Measurements from ENCODE around the gene ACAA2. TPM values are rescaled to one million over a fixed set of nuclear protein-coding genes. Genes with fewer than 3 reads are reported as not detected.

ACAA2 gene
- total RNA-seq, 2 donors from 2014 or later = 19.8 to 21.4 TPM

DNA sequence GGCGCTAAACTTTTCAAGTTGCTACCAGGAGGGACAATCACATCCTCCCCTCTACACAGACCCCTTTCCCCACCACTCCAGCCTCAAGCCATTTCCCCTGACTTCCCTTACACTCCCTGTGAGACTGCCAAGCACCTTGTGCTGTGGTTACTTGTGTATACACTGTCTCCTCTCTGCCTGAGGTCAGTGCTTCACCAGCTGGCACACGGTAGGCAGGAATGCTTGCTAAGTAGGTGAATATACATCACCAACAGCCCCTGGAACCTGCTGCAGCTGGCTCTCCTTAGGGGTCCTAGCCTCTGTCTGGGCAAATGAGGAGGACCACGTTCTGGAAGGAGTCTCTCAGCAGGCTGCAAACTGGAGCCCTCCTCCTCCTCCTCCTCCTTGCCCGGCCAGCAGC, 38.3 kb upstream of the ACAA2 start:
- ATAC-seq (no peak), DNase-seq (no peak)
- Mint-ChIP-seq H3K4me3 (no peak overlapping the region), H3K27me3 (peaks cover 31% of the 10 kb centered on the region), H3K4me1 (peaks cover 12% of the 10 kb centered on the region), H3K36me3 (ENCODE audit: low read depth) (peaks cover 7% of the 10 kb centered on the region), H3K27ac (no peak overlapping the region)
- H3K9me3 ChIP-seq (ENCODE audit: control insufficient read depth, low read length, poor library complexity, severe bottlenecking) = no peaks in the 10 kb centered on the region

DNA sequence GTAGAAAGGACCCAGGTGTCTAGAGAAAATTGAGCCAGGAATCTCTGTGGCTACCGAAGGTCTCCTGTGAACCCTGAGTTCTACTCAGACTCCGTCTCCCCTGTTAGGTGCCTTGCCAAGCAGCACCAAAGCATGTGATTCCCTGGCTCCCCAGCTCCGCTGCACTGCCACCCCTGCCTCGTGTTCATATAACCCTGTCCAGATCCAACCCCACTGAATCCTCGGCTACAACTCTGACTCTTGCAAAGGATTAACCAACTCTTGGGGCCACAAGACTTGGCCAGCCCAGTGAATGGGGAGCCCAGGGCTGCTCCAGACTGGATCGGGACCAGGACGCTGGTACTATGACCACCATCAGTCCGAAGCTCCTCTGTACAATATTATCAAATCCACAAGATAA, 37.3 kb upstream of the ACAA2 start:
- H3K9me3 ChIP-seq (ENCODE audit: control insufficient read depth, low read length, poor library complexity, severe bottlenecking) = no peaks in the 10 kb centered on the region
- Mint-ChIP-seq H3K27me3 (peaks cover 31% of the 10 kb centered on the region), H3K27ac (no peak overlapping the region), H3K4me3 (no peak overlapping the region), H3K36me3 (ENCODE audit: low read depth) (peaks cover 9% of the 10 kb centered on the region), H3K4me1 (peaks cover 12% of the 10 kb centered on the region)
- ATAC-seq (no peak), DNase-seq (no peak)

DNA sequence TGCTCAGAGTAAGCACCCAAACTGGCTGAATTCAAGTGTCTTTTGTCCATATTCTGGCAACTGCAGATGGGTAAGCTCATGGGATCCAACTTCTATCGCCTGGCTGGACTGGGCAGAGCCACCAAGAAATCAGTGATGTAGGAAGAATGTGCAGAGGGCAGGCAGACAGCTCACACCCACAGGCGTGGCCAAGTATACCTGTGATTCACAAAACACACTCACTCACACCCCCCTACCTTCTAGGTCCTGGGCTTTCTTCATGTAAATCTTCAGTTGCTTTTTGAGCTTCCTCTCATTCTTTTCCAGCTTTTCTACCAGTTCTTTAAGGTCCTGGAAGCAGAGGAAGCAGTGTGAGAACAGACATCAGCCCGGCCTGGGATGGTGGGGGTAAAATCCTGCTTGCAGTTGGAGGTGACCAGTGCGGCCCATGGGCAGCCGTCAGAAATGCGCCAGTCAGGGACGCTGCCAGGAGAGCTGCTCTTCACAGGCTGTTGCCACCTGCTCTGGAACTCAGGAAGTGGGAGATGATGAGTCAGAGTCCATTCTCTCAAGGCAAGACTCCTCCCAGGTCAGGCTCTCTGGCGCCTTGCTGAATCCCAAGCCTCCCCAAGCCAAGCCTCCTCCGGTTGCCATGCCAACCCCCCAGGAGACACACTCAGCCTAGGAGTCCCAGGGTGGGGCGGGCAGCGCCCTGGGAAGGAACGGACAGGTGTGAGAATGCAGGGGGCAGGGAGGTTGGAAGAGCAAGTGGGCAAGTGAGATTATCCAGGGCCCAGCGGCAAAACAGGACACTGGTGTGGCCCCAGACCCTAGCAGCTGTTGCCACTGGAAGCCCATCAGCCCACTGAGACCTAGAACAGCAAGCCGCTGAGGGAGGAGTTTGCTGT, 36.2 kb upstream of the ACAA2 start:
- DNase-seq = no peak
- ATAC-seq = no peak
- H3K27ac Mint-ChIP-seq = no peak overlapping the region
- no peaks in the 10 kb centered on the region for H3K9me3 ChIP-seq (ENCODE audit: control insufficient read depth, low read length, poor library complexity, severe bottlenecking)
- H3K4me1 Mint-ChIP-seq = peaks cover 12% of the 10 kb centered on the region
- H3K4me3 Mint-ChIP-seq = no peak overlapping the region
- peaks cover 9% of the 10 kb centered on the region for H3K36me3 Mint-ChIP-seq (ENCODE audit: low read depth)
- H3K27me3 Mint-ChIP-seq = peaks cover 31% of the 10 kb centered on the region

DNA sequence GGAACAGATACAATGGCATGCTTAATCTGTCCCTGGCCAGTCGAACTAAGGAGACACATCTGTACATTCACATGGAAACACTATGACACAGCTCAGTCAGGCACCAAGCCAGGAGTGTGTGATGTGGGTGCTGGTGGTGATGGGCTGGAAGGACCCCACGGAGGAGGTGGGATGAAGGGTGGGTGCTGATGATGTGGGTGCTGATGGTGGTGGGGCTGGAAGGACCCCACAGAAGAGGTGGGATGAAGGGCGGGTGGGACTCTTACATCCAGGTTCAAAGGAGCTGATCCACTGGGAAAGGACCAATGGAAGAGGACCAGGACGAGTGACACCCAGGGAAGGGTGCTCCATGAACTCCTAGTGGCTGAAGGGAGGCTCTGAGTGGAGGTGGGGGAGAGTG, 34.8 kb upstream of the ACAA2 start:
- H3K4me1 Mint-ChIP-seq = peaks cover 15% of the 10 kb centered on the region

DNA sequence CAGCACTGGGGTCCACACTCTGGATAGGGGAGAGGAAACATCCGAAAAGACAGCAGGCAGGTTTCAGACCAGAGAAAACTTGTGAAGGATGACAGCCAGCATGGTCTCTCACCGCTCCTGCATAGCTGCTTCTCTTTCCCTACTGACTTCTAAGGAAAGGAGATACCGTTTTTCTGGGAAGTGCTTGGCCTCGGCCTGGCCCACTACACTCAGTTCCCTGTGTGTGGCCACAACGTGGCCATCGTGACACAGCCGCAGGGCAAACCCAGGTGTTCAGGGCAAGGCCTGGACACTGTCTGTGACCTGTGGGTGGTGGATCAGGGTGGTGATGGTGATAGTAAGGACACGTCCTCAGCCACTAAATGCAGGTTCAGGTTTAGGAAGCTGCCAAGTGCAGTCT, 34.2 kb upstream of the ACAA2 start:
- H3K9me3 ChIP-seq (ENCODE audit: control insufficient read depth, low read length, poor library complexity, severe bottlenecking) = no peaks in the 10 kb centered on the region
- ATAC-seq (no peak), DNase-seq (no peak)
- peaks cover 9% of the 10 kb centered on the region for H3K36me3 Mint-ChIP-seq (ENCODE audit: low read depth)
- no peak overlapping the region for H3K4me3 Mint-ChIP-seq
- peaks cover 31% of the 10 kb centered on the region for H3K27me3 Mint-ChIP-seq
- H3K27ac Mint-ChIP-seq = no peak overlapping the region
- peaks cover 12% of the 10 kb centered on the region for H3K4me1 Mint-ChIP-seq

More for the DNA sequence above, 34.8 kb upstream of the ACAA2 start:
- H3K27me3 Mint-ChIP-seq = peaks cover 31% of the 10 kb centered on the region
- no peaks in the 10 kb centered on the region for H3K9me3 ChIP-seq (ENCODE audit: control insufficient read depth, low read length, poor library complexity, severe bottlenecking)
- H3K4me3 Mint-ChIP-seq = no peak overlapping the region
- H3K36me3 Mint-ChIP-seq (ENCODE audit: low read depth) = peaks cover 9% of the 10 kb centered on the region
- no peak for ATAC-seq
- H3K27ac Mint-ChIP-seq = no peak overlapping the region
- DNase-seq = no peak

DNA sequence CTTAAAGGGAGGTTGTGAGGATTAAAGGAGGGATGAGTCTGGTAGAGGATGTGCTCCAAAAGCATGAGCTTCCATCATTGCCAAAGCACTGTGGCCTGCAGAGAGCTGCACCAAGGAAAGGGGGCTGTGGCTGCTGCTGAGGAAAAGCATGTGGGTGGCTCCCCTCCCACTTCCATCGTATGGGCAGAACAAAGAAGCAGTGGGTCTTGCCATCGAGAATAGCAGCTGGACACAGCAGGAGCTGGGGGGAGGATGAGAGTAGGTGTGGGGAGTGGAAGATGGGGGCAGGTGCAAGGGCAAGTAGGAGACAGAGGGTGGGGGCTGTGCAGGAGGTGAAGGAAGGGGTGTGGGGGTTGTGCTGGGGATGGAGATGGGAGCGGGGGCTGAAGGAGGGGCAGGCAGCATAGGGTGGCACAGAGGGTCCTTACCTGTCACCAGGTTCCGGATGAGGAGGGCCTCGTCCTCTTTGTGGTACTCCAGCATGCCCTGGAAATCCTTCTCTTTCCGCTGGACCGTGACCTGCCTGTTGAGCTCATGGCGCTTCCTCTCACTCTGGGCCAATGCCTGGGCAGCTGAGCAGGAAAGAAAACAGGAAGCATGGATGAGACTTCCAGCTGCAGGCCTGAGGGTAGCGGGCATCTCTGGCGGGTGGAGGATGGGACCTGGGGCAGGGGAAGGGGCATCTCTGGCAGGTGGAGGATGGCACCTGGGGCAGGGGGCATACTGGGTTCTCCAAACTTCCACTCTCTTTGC, 33.6 kb upstream of the ACAA2 start:
- no peaks in the 10 kb centered on the region for H3K9me3 ChIP-seq (ENCODE audit: control insufficient read depth, low read length, poor library complexity, severe bottlenecking)
- Mint-ChIP-seq H3K27ac (no peak overlapping the region), H3K36me3 (ENCODE audit: low read depth) (peaks cover 9% of the 10 kb centered on the region), H3K27me3 (peaks cover 31% of the 10 kb centered on the region), H3K4me1 (peaks cover 11% of the 10 kb centered on the region), H3K4me3 (no peak overlapping the region)
- DNase-seq = no peak
- no peak for ATAC-seq

DNA sequence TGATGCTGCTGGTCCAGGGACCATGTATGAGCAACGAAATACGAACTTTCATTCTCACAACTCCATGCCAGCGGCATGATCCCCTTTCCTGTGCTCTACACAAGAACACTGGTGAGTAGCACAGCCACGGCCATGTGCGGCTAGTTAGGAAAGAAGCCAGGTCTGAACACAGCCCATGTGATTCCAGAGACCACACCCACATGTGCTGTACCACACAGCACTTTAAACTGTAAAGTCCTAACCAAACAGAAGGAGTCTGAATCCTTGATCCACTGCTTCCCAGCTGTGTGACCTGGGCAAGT, 33.0 kb upstream of the ACAA2 start:
- H3K4me3 Mint-ChIP-seq = no peak overlapping the region

DNA sequence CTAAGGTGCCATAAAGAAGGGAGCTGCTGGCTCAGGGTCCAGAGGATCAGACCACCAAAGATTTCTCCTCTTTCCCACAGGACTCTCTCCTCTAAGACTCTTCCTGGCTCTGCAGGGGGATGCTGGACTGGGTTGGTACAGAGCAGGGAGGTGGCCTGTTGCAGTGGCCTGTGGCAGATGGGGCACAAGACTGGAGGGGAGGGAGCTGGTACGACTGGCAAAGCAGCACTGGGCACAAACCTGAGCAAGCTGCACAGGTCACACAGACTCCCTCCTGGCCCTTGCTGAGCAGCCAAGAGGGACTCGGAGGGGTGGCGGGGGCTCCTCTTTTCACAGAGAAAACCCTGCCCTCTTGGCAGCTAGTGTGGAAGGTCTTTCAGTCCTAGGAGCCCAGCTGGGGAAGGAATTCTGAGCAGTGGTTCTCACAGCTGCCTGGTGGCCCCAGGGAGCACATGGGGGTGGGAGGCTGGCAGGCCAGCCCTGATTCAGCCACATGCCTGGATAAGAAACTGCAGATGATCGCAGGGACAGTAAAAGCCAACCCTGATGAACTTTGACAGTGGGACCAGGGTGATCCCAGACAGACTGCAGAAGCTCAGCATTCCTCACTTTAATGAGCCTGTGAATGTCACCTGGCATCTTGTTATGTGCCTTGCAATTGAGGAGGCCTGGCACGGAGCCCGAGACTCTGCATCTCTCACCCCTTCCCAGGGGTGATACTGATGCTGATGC, 32.5 kb upstream of the ACAA2 start:
- peaks cover 28% of the 10 kb centered on the region for H3K27me3 Mint-ChIP-seq
- H3K36me3 Mint-ChIP-seq (ENCODE audit: low read depth) = peaks cover 9% of the 10 kb centered on the region
- no peak overlapping the region for H3K4me3 Mint-ChIP-seq
- ATAC-seq (no peak), DNase-seq (no peak)
- H3K9me3 ChIP-seq (ENCODE audit: control insufficient read depth, low read length, poor library complexity, severe bottlenecking) = no peaks in the 10 kb centered on the region
- H3K4me1 Mint-ChIP-seq = peaks cover 11% of the 10 kb centered on the region
- H3K27ac Mint-ChIP-seq = no peak overlapping the region

More for the DNA sequence above, 33.0 kb upstream of the ACAA2 start:
- no peaks in the 10 kb centered on the region for H3K9me3 ChIP-seq (ENCODE audit: control insufficient read depth, low read length, poor library complexity, severe bottlenecking)
- no peak overlapping the region for H3K27ac Mint-ChIP-seq
- no peak for DNase-seq
- H3K4me1 Mint-ChIP-seq = peaks cover 11% of the 10 kb centered on the region
- peaks cover 9% of the 10 kb centered on the region for H3K36me3 Mint-ChIP-seq (ENCODE audit: low read depth)
- no peak for ATAC-seq
- peaks cover 31% of the 10 kb centered on the region for H3K27me3 Mint-ChIP-seq

DNA sequence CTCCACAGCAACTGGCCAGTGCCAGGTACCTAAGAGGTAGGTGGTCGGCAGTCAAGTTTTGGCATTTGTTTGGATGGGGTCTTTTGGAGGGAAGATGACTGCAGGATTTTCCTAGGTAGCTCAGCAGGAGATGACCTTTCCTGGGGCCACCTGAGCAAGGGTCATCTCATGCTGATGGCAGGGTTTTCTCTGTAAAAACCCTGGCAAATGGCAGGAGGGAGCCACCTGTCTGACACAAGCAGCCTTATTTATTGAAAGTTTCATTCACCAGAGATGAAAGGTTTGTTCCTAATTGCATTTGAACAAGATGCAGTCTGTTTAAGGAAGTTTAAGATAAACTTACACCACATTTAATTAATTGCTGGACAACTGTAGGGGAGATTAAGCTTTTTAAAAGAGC, 31.6 kb upstream of the ACAA2 start:
- no peak overlapping the region for H3K27ac Mint-ChIP-seq
- no peak for DNase-seq
- H3K4me3 Mint-ChIP-seq = no peak overlapping the region
- H3K9me3 ChIP-seq (ENCODE audit: control insufficient read depth, low read length, poor library complexity, severe bottlenecking) = no peaks in the 10 kb centered on the region
- H3K36me3 Mint-ChIP-seq (ENCODE audit: low read depth) = peaks cover 9% of the 10 kb centered on the region
- H3K4me1 Mint-ChIP-seq = peaks cover 9% of the 10 kb centered on the region
- H3K27me3 Mint-ChIP-seq = peaks cover 21% of the 10 kb centered on the region
- no peak for ATAC-seq

DNA sequence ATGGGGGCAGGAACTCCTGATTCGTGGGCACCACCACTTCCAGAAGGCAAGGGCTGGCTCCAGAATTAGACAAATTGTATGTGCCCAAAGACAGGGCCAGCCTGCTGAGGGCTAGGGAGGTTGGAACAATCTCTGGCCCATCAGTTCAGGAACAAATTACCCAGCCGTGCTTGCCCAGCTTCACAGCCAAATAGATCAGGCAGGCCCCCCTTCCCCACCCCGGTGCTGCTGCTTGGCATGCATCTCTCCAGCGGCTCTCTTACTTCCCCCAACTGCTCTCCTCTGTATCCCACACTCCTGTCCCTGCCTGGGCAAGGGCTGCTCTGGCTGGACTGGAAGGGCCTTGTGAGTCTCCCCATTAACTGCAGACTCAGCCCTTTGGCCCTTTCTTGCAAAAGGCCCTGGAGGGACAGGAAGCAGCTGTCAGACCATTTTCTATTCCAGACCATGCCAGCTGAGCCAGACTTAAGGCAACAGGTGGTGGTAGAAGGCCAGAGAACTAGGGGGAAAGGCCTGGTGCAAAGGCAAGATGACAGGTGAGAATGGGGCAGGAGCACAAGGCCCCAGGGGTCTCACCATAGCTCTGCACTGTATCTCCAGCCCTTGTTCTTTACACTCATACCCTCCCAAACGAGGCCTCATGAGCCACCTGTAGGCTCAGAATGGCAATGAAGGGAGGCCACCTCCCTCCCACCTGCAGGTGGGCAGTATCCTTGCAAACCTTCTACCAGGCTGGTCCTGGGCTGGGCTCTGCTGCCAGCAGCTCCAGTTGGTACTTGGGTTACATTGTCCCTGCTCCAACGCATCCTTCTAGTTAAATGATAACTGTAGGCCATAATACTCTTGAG, 30.7 kb upstream of the ACAA2 start:
- ATAC-seq (no peak), DNase-seq (no peak)
- H3K27ac Mint-ChIP-seq = no peak overlapping the region
- H3K36me3 Mint-ChIP-seq (ENCODE audit: low read depth) = peaks cover 9% of the 10 kb centered on the region
- H3K27me3 Mint-ChIP-seq = peaks cover 15% of the 10 kb centered on the region
- peaks cover 9% of the 10 kb centered on the region for H3K4me1 Mint-ChIP-seq
- no peak overlapping the region for H3K4me3 Mint-ChIP-seq
- H3K9me3 ChIP-seq (ENCODE audit: control insufficient read depth, low read length, poor library complexity, severe bottlenecking) = no peaks in the 10 kb centered on the region

DNA sequence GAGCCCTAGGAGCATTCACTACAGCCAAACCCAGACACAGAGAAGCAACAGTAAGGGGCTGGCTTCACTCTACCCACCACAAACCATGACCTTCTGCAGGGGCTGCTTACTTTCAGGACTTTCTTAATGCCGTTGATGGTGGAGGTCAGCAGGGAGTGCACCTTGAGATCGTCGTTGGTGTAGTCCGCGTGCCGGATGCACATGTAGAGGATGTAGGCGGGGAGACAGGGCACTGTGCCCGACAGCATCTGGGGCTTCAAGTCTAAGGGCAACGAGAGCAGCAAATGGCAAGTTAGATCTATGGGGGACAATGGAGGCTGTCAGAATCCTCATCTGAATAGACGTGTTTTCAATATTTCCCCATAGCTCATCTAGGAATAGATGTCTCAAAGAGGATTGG, 29.8 kb upstream of the ACAA2 start:
- peaks cover 7% of the 10 kb centered on the region for H3K27me3 Mint-ChIP-seq
- ATAC-seq (no peak), DNase-seq (no peak)
- peaks cover 2% of the 10 kb centered on the region for H3K36me3 Mint-ChIP-seq (ENCODE audit: low read depth)
- peaks cover 4% of the 10 kb centered on the region for H3K4me1 Mint-ChIP-seq
- H3K4me3 Mint-ChIP-seq = no peak overlapping the region
- no peak overlapping the region for H3K27ac Mint-ChIP-seq
- H3K9me3 ChIP-seq (ENCODE audit: control insufficient read depth, low read length, poor library complexity, severe bottlenecking) = no peaks in the 10 kb centered on the region

DNA sequence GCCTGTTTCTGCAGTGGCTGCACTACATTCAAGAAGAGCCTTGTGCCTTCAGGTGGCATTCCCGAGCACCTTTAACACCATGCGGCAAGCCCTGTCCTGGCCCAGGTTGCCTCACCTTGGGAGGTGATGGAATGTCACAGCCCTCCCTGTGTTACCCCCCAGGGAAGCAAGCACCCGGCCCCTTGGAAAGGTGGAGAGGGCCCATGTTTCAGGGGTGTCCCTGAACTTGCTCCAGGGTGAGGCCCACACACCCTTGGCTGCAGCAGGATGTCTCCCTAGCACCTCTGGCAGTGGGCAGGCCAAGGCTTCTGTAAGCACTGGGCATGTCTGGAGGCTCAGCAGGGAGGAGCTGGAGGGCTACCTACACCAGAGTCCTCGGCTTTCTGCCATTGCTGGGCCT, 29.3 kb upstream of the ACAA2 start:
- H3K27ac Mint-ChIP-seq = no peak overlapping the region
- peaks cover 2% of the 10 kb centered on the region for H3K36me3 Mint-ChIP-seq (ENCODE audit: low read depth)
- H3K9me3 ChIP-seq (ENCODE audit: control insufficient read depth, low read length, poor library complexity, severe bottlenecking) = no peaks in the 10 kb centered on the region
- peaks cover 2% of the 10 kb centered on the region for H3K27me3 Mint-ChIP-seq
- peaks cover 4% of the 10 kb centered on the region for H3K4me1 Mint-ChIP-seq
- DNase-seq = no peak
- no peak for ATAC-seq
- no peak overlapping the region for H3K4me3 Mint-ChIP-seq
